GM06990 (cell line): ENCODE results near the gene YPEL4.

Source experiments
- DNase-seq: peaks from one replicate; pipeline ENCODE4 v3.0.0-alpha.2; 2011; ENCODE audit not compliant: insufficient read length; ENCODE audit errors: extremely low read depth
- H3K27me3 ChIP-seq: replicated peaks from 2 replicates; pipeline ENCODE4 v1.6.0; 2011; ENCODE audit warnings: low read length; ENCODE audit not compliant: control insufficient read depth, insufficient read depth
- H3K36me3 ChIP-seq: 2 replicates; pipeline ENCODE4 v1.5.1; 2011; ENCODE audit warnings: low read length; ENCODE audit not compliant: control insufficient read depth, insufficient read depth
- H3K4me3 ChIP-seq: replicated peaks from 2 replicates; pipeline ENCODE4 v1.5.1; 2011; ENCODE audit warnings: low read depth, mild to moderate bottlenecking, control low read depth, low read length
- CTCF ChIP-seq: IDR thresholded peaks from 2 replicates; pipeline ENCODE4 v1.5.1; 2011; ENCODE audit warnings: low read length, control low read depth, mild to moderate bottlenecking, inconsistent platforms; ENCODE audit not compliant: insufficient read depth, poor library complexity, severe bottlenecking

Gene YPEL4

GRCh38 chr11:57634311-57634710, 15.4 kb downstream of the YPEL4 start:
- TF ChIP-seq CTCF, result no peak
- H3K36me3 ChIP-seq, result no peaks in the 10 kb centered on the region
- no peak overlapping the region for H3K4me3 ChIP-seq

DNA sequence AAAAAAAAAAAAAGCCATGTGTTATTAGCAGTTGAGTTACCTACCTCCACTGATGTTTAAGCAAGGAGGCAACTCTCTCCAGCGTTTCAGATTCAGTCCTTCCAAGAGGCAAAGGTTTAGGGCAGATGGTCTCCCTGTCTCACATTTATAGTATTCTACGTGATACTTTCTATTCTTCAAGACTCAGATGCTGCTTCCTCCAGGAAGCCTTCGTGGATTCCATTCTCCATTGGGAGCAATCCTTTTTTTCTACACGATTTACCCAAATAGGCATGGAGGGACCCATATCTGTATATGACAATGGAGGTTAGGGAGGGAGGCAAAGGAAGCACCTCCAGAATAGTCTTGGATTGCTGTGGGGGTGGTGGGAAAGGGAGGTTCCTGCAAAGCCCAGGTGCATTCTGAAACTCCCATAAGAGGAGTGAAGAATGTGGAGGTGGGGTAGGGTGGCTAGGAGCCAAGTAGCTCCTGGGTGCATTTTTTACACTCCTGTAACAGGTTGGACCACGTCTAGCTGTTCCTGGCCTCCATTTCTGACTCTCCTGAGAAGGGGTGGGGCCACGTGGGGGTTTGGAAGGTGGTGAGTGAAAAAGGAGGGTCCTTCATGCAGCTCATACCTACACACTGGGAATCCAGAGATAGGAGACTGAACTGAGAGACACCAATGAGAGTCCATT, 16.2 kb downstream of the YPEL4 start:
- Histone ChIP-seq H3K4me3 (no peak overlapping the region), H3K36me3 (no peaks in the 10 kb centered on the region), H3K27me3 (peaks cover 3% of the 10 kb centered on the region)
- no peak for DNase-seq
- TF ChIP-seq CTCF, result no peak

More at GRCh38 chr11:57634311-57634710, 15.4 kb downstream of the YPEL4 start:
- peaks cover 3% of the 10 kb centered on the region for H3K27me3 ChIP-seq
- DNase-seq, result no peak

DNA sequence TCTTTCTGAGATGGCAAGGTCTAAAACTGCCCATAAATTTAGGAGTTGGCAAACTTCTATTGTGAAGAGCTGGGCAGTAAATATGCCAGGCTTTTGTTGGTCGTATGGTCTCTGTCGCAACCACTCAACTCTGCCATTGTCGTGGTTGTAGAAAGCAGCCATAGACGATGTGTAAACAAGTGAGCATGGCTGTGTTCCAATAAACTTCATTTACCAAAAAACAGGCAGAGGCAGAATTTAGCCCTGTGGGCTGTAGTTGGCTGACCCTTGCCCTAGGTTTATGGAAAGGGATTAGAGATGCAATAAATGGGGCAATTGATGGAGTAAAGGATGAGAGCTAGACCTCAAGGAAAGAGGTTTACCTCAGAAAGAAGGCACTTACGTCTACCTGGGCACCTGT, 17.6 kb downstream of the YPEL4 start:
- Histone ChIP-seq H3K27me3 (peaks cover 3% of the 10 kb centered on the region), H3K36me3 (no peaks in the 10 kb centered on the region), H3K4me3 (no peak overlapping the region)
- no peak for TF ChIP-seq CTCF
- DNase-seq, result no peak

- H3K27me3 ChIP-seq, result peaks cover 3% of the 10 kb centered on the region
- no peak for DNase-seq
- H3K36me3 ChIP-seq, result no peaks in the 10 kb centered on the region
- H3K4me3 ChIP-seq, result no peak overlapping the region
- TF ChIP-seq CTCF, result no peak
Measured at GRCh38 chr11:57630171-57630570, 19.5 kb downstream of the YPEL4 start.

DNA sequence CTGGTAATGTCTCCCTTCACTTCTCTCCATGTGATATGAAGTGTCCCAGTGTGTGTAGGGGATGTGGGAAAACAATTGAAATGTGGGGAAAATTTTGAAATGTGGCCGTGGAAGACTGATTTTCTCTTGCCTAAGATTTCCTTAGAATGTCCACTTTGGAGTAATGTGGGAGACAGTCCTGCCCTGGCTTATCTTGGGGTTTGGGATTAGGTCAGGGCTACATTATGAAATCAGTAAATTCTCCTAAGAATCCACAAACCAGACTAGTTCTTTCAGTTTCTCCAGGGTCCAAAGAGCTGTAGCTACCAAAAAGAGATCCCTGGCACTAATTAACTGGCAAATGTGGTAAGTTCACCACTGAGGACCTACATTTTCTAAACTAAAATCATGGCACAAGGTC, 22.8 kb downstream of the YPEL4 start:
- H3K27me3 ChIP-seq, result no peaks in the 10 kb centered on the region; the same call in 1 of the 2 replicates
- H3K36me3 ChIP-seq, result no peaks in the 10 kb centered on the region
- no peak for DNase-seq
- no peak overlapping the region for H3K4me3 ChIP-seq
- TF ChIP-seq CTCF, result no peak

DNA sequence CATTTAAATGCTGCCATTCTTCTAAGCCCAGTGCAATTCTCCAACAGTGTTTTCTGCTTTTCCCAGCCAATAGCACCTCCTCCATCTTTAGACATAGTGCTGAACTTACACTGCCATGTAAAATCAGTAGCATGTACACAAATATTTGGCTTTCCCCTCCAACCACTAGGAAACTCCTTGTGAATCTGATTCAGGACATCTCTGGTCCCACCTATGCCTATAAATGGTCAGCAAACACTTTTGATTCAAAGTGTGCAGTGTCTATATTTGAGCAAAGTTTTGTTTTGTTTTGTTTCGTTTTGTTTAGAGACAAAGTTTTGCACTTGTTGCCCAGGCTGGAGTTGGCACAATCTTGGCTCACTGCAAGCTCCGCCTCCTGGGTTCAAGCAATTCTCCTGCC, 24.8 kb downstream of the YPEL4 start:
- H3K36me3 ChIP-seq, result no peaks in the 10 kb centered on the region
- no peak for DNase-seq
- H3K27me3 ChIP-seq, result no peaks in the 10 kb centered on the region; the same call in 1 of the 2 replicates
- TF ChIP-seq CTCF, result no peak
- no peak overlapping the region for H3K4me3 ChIP-seq
